PFSK-1 (cell line): ENCODE measurements around the gene SUPT3H.

Source experiments
- FOXP2 ChIP-seq: optimal IDR thresholded peaks from 2 replicates; pipeline ENCODE3; 2011; ENCODE audit warnings: borderline replicate concordance, control low read depth, inconsistent platforms; ENCODE audit not compliant: insufficient read depth; ENCODE audit errors: extremely low read length, extremely low read depth
- POLR2AphosphoS5 ChIP-seq: IDR thresholded peaks from 2 replicates; pipeline ENCODE4 v1.6.1; 2012; ENCODE audit warnings: low read depth, mild to moderate bottlenecking, control low read depth, low read length, moderate library complexity
- SIN3A ChIP-seq: IDR thresholded peaks from 2 replicates; pipeline ENCODE4 v1.6.1; 2012; ENCODE audit warnings: mild to moderate bottlenecking, low read length, moderate library complexity, borderline replicate concordance; ENCODE audit not compliant: insufficient read depth
- TAF1 ChIP-seq: IDR thresholded peaks from 2 replicates; pipeline ENCODE4 v1.6.1; 2012; ENCODE audit warnings: low read length, control low read depth, borderline replicate concordance; ENCODE audit not compliant: insufficient read depth
- TF ChIP-seq, protein P1 (sequence below), 2 experiments: IDR thresholded peaks; 2 replicates each; pipeline versions ENCODE4 v1.6.1 to v1.8.0; 2011 to 2012; ENCODE audit warnings: low read depth in 2 of 2, low read length in 2 of 2, control low read depth in 1 of 2, inconsistent platforms in 1 of 2, mild to moderate bottlenecking in 1 of 2, moderate library complexity in 1 of 2; ENCODE audit not compliant: insufficient read depth in 1 of 2

SUPT3H gene

DNA sequence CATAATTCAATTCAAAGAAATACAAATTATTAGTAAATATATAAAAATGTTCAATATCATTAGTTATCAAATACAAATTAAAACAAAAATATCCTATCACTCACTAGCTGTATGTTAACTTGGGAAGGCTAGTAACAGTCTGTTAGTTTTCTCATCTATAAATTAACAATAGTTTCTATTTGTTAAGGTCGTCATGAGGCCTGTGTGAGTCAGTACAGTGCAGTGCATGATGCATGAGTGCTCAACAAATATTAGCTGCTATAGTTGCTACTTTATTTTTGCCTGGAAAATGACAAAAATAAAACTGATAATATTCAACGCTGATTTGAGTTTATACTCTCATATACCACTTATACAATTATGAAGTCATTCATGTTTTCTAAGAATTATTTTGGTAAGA is 451.2 kb downstream of the SUPT3H start:
- TF ChIP-seq FOXP2 = no peak
- TF ChIP-seq TAF1 = no peak
- TF ChIP-seq, protein P1, sequence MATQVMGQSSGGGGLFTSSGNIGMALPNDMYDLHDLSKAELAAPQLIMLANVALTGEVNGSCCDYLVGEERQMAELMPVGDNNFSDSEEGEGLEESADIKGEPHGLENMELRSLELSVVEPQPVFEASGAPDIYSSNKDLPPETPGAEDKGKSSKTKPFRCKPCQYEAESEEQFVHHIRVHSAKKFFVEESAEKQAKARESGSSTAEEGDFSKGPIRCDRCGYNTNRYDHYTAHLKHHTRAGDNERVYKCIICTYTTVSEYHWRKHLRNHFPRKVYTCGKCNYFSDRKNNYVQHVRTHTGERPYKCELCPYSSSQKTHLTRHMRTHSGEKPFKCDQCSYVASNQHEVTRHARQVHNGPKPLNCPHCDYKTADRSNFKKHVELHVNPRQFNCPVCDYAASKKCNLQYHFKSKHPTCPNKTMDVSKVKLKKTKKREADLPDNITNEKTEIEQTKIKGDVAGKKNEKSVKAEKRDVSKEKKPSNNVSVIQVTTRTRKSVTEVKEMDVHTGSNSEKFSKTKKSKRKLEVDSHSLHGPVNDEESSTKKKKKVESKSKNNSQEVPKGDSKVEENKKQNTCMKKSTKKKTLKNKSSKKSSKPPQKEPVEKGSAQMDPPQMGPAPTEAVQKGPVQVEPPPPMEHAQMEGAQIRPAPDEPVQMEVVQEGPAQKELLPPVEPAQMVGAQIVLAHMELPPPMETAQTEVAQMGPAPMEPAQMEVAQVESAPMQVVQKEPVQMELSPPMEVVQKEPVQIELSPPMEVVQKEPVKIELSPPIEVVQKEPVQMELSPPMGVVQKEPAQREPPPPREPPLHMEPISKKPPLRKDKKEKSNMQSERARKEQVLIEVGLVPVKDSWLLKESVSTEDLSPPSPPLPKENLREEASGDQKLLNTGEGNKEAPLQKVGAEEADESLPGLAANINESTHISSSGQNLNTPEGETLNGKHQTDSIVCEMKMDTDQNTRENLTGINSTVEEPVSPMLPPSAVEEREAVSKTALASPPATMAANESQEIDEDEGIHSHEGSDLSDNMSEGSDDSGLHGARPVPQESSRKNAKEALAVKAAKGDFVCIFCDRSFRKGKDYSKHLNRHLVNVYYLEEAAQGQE (IDR thresholded peaks at IDR 0.05; ENCODE audit: insufficient read depth in 1 of 2, low read depth in 2 of 2, low read length in 2 of 2) = no peak
- no peak for TF ChIP-seq POLR2AphosphoS5
- no peak for TF ChIP-seq SIN3A

DNA sequence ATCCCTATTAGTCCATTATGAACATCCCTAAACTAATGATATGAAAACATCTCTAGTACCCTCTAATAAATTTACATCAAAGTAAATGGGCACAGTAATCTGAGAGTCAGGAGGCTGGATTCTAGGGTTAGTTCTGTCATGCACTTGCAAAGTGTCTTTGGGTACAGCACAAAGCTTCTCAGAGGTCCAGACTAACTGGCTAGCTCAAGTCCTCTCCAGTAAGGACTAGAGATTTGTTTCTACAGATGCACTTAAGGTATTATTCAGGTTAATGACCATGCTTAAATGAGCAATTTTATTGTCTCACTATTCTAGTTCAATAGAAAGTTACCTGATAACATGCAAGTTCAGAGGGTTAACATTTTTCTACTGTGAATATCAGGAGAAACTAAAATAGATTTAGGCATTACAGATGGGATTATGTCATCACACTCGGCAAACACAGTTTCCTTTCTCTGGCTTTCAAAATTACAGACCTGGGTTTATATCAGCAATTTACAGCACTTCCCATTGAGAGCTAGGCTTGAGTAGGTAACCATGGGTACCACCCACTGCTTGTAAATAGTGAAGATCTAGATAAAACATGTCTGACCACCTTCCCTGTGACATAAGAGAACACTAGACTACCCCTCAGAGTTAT is 452.5 kb downstream of the SUPT3H start:
- TF ChIP-seq SIN3A = no peak
- TF ChIP-seq, protein P1 (IDR thresholded peaks at IDR 0.05; ENCODE audit: insufficient read depth in 1 of 2, low read depth in 2 of 2, low read length in 2 of 2) = no peak
- TF ChIP-seq TAF1 = no peak
- no peak for TF ChIP-seq FOXP2
- no peak for TF ChIP-seq POLR2AphosphoS5

DNA sequence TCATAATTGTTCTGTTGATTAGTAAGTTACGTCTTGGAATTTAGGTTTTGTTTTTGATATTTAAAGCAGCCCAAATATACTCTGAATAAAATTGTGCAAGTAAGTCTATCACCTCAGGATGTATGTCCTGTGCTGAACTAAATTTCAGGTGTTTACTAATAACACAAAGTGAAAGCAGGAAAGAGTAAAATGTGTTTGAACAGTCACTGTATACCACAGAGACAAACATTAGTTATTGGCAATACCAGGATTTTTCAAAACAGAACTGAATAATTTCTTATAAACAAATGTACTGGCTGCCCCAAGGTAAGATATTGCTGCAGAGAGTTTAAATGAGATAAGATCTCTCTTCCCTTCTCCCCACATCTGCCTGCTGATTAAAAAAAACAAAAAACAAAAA is 454.3 kb downstream of the SUPT3H start:
- TF ChIP-seq TAF1 = no peak
- TF ChIP-seq, protein P1 (IDR thresholded peaks at IDR 0.05; ENCODE audit: insufficient read depth in 1 of 2, low read depth in 2 of 2, low read length in 2 of 2) = no peak
- no peak for TF ChIP-seq FOXP2
- no peak for TF ChIP-seq SIN3A
- no peak for TF ChIP-seq POLR2AphosphoS5

DNA sequence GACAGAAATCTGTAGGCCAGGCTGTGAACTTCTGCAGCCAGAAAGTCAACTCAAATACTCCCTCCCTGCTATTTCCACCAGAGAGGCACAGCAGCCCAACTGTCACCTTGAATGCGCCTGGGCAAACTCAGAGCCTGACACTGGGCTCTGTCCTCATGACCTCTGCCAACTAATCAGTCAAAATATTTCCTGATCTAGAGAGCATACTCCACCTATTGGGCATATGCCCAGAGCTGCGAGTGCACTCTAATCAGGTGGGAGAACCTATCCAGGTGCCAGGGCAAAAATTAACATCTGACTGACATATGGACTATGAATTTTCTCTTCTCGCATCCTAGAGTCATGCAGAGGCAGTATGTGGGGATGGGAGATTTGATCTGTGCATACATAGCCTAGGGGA is 455.9 kb downstream of the SUPT3H start:
- TF ChIP-seq FOXP2 = no peak
- no peak for TF ChIP-seq TAF1
- TF ChIP-seq, protein P1 (IDR thresholded peaks at IDR 0.05; ENCODE audit: insufficient read depth in 1 of 2, low read depth in 2 of 2, low read length in 2 of 2) = no peak
- TF ChIP-seq POLR2AphosphoS5 = no peak
- no peak for TF ChIP-seq SIN3A

DNA sequence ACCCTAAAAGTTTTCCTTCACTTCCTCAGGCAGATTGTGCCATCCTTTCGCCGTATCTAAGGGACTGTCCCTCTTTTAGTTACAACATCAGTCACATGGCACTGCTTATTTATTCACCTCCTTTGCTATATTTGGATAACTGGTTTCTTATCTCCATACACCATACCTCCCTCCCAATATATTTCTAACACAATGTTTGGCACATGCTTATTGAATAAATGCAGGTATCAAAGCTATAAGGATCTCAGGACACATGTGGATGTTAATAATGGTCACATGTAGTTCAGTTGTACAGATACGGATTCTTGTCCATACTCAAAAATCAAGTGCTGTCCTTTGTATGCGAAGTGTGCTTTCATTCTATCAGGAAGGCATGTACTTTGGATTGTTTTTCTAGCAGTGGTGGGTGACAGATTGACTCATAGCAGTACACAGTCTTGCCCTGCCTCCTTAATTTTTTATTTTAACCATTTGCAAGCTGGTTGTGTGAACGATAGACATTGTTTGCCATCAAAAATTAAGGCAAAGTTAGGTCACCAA is 456.7 kb downstream of the SUPT3H start:
- TF ChIP-seq, protein P1 (IDR thresholded peaks at IDR 0.05; ENCODE audit: insufficient read depth in 1 of 2, low read depth in 2 of 2, low read length in 2 of 2) = no peak
- no peak for TF ChIP-seq TAF1
- no peak for TF ChIP-seq FOXP2
- TF ChIP-seq SIN3A = no peak
- TF ChIP-seq POLR2AphosphoS5 = no peak
